Measurements from ENCODE around the gene CNTLN. TPM values are rescaled to one million over a fixed set of nuclear protein-coding genes. Genes with fewer than 3 reads are reported as not detected.
"Not testable (repeated sequence)": the region's sequence is repeated elsewhere in the genome, so short reads cannot be mapped to it uniquely, and the experiment has no call there.

CNTLN gene
- total RNA-seq, 1 donor from 2014 or later: 13.6 TPM

DNA sequence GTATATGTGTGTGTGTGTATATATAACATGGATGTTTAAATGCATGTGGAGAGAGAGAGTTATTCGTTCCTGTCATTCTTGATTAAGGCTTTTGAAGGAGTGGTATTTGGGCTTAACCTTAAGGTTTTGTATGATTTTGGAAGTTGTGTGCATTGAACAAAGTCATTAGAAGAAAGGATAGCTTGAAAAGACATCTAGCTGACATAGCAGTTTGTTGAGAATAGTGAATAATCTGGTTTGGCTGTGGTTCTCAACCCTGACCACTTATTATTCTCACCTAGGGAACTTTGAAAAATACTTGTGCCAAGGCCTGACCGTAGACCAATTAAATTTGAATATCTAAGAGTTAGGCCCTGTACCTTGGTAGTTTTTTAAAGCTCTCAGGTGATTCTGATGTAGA lies 303.0 kb downstream of the CNTLN start:
- TF ChIP-seq, protein P1, sequence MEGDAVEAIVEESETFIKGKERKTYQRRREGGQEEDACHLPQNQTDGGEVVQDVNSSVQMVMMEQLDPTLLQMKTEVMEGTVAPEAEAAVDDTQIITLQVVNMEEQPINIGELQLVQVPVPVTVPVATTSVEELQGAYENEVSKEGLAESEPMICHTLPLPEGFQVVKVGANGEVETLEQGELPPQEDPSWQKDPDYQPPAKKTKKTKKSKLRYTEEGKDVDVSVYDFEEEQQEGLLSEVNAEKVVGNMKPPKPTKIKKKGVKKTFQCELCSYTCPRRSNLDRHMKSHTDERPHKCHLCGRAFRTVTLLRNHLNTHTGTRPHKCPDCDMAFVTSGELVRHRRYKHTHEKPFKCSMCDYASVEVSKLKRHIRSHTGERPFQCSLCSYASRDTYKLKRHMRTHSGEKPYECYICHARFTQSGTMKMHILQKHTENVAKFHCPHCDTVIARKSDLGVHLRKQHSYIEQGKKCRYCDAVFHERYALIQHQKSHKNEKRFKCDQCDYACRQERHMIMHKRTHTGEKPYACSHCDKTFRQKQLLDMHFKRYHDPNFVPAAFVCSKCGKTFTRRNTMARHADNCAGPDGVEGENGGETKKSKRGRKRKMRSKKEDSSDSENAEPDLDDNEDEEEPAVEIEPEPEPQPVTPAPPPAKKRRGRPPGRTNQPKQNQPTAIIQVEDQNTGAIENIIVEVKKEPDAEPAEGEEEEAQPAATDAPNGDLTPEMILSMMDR (IDR thresholded peaks at IDR 0.05): no peak
- H3K4me1 Mint-ChIP-seq (ENCODE audit: unreplicated experiment): peaks cover 2% of the 10 kb centered on the region

DNA sequence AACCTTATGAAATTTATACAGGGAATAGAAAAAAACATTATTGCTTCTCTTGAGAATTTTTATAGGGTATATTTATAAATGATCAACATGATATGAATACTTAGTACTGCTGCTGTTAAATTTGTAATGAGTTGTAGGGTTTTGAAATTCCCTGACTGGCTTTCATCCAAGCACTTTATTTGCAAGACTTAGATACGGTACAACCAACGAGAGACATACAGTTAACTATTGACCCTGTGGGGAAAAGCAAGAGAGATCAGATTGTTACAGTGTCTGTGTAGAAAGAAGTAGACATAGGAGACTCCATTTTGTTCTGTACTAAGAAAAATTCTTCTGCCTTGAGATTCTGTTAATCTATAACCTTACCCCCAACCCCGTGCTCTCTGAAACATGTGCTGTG lies 310.3 kb downstream of the CNTLN start:
- DNase-seq (ENCODE audit: extremely low spot score, unreplicated experiment); H3K4me1 Mint-ChIP-seq (ENCODE audit: unreplicated experiment); H3K27ac Mint-ChIP-seq (ENCODE audit: unreplicated experiment); H3K4me3 Mint-ChIP-seq (ENCODE audit: unreplicated experiment); H3K9me3 Mint-ChIP-seq (ENCODE audit: unreplicated experiment); H3K27me3 Mint-ChIP-seq (ENCODE audit: unreplicated experiment): not testable (repeated sequence)
- peaks cover 16% of the 10 kb centered on the region for H3K36me3 Mint-ChIP-seq (ENCODE audit: unreplicated experiment)

More for the DNA sequence above, 303.0 kb downstream of the CNTLN start:
- peaks cover 25% of the 10 kb centered on the region for H3K9me3 Mint-ChIP-seq (ENCODE audit: unreplicated experiment)
- peaks cover 20% of the 10 kb centered on the region for H3K36me3 Mint-ChIP-seq (ENCODE audit: unreplicated experiment)
- no peak overlapping the region for H3K27ac Mint-ChIP-seq (ENCODE audit: unreplicated experiment)
- no peak overlapping the region for H3K4me3 Mint-ChIP-seq (ENCODE audit: unreplicated experiment)
- H3K27me3 Mint-ChIP-seq (ENCODE audit: unreplicated experiment): no peaks in the 10 kb centered on the region
- DNase-seq (ENCODE audit: extremely low spot score, unreplicated experiment): no peak

DNA sequence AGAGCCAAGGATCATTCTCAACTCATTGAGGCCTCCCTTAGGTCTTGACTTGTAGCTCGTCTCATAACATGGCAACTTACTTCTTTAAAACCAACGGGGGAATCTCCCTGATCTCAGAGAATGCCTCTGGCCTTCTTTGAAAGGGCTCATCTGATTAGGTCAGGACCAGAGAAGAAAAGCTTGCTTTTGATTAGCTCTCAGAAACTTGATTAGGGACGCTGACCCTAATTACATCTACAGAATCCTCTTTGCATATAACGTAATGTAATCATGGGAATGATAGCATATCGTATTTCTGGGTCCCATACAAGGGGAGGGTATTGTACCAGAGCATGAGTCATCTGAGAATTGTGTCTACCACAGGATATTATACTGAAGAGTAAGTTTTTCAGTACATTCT lies 318.9 kb downstream of the CNTLN start:
- Mint-ChIP-seq H3K4me1 (ENCODE audit: unreplicated experiment) (no peaks in the 10 kb centered on the region), H3K9me3 (ENCODE audit: unreplicated experiment) (peaks cover 3% of the 10 kb centered on the region)
- DNase-seq (ENCODE audit: extremely low spot score, unreplicated experiment): no peak

DNA sequence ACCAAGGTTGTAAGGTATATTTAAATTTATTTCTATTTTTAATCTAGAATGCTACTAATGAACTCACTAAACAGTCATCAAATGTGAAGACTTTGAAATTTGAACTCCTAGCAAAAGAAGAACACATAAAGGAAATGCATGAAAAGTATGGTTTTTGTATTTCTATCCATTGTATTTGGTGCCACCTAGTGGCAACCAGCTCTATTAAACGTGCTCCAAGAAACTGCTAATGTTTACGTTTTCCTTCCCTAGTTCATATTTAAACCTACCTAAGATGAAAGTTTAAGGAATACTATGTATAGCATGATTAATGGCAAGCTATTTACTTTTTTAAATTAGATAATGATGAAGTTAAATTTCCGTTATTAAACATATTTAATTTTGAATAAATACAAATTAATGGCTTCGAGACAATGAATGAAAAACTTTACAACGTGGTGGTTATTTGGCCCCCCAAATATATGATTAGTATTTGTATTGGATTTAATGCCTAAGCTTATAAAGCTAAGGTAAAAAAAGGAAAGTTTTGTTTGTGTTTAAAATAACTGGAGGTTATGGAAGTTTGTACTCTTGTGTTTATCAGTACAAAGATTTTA lies 328.1 kb downstream of the CNTLN start:
- TF ChIP-seq, protein P1 (IDR thresholded peaks at IDR 0.05): peak; percentile 84
- no peak overlapping the region for H3K27ac Mint-ChIP-seq (ENCODE audit: unreplicated experiment)
- no peaks in the 10 kb centered on the region for H3K4me1 Mint-ChIP-seq (ENCODE audit: unreplicated experiment)
- H3K36me3 Mint-ChIP-seq (ENCODE audit: unreplicated experiment): peaks cover 8% of the 10 kb centered on the region
- H3K27me3 Mint-ChIP-seq (ENCODE audit: unreplicated experiment): no peaks in the 10 kb centered on the region
- H3K9me3 Mint-ChIP-seq (ENCODE audit: unreplicated experiment): no peaks in the 10 kb centered on the region
- no peak for DNase-seq (ENCODE audit: extremely low spot score, unreplicated experiment)
- no peak overlapping the region for H3K4me3 Mint-ChIP-seq (ENCODE audit: unreplicated experiment)

More for the DNA sequence above, 318.9 kb downstream of the CNTLN start:
- Mint-ChIP-seq H3K27ac (ENCODE audit: unreplicated experiment) (no peak overlapping the region), H3K4me3 (ENCODE audit: unreplicated experiment) (no peak overlapping the region), H3K27me3 (ENCODE audit: unreplicated experiment) (no peaks in the 10 kb centered on the region), H3K36me3 (ENCODE audit: unreplicated experiment) (peaks cover 6% of the 10 kb centered on the region)
- TF ChIP-seq, protein P1 (IDR thresholded peaks at IDR 0.05): no peak

DNA sequence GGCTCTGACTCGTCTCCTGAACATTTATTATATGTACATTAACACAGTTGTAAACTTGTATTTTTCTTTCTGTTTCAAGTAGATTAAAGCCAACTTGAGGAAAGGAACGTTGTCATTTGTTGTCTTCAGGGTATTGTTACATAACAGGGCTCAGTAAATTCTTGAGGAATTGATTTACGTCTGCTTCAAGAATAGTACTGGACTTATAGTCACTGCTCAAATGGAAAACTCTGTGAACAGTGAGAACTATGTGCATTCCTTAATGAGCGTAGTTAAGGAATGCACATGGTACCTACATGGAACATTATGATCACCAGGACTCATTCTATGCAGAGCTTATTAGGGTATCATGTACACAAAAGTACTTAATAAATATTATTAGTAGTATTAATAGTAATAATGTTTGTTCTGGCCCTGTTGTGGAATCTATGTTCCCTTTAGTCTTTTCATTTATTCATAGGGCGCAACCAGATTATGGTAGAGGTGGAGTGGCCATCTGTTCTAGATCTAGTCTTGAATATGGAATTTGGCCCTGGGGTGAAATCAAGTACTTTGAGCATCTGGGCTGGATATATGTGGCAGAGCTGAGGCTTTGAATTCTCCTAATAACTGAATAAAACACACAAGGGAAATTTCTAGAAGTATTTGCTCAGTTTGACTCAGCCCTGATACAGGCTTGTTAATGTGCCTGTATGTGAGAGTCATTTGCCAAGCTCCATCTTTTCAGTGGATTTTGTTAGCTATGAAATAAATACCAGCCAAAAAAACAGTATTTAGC lies 335.4 kb downstream of the CNTLN start:
- no peak overlapping the region for H3K27ac Mint-ChIP-seq (ENCODE audit: unreplicated experiment)

More for the DNA sequence above, 335.4 kb downstream of the CNTLN start:
- DNase-seq (ENCODE audit: extremely low spot score, unreplicated experiment): no peak
- Mint-ChIP-seq H3K4me1 (ENCODE audit: unreplicated experiment) (no peaks in the 10 kb centered on the region), H3K36me3 (ENCODE audit: unreplicated experiment) (peaks cover 8% of the 10 kb centered on the region), H3K4me3 (ENCODE audit: unreplicated experiment) (no peak overlapping the region), H3K9me3 (ENCODE audit: unreplicated experiment) (no peaks in the 10 kb centered on the region), H3K27me3 (ENCODE audit: unreplicated experiment) (no peaks in the 10 kb centered on the region)
- TF ChIP-seq, protein P1 (IDR thresholded peaks at IDR 0.05): no peak

Data from osteocyte (in vitro differentiated cells).